HepG2 (cell line): ENCODE results near the gene ZFP64. TPM values are rescaled to one million over a fixed set of nuclear protein-coding genes. Genes with fewer than 3 reads are reported as not detected.

ENCODE experiments used
- AKAP8 ChIP-seq: sonication (generic); formaldehyde crosslinking; IDR thresholded peaks from 2 replicates; pipeline ENCODE4 v1.5.1; 2020; ENCODE audit warnings: mild to moderate bottlenecking, missing genetic modification reagents
- ELF1 ChIP-seq: sonication (generic); formaldehyde crosslinking; IDR thresholded peaks from 2 replicates; pipeline ENCODE4 v1.4.0; 2020; ENCODE audit warnings: missing genetic modification reagents
- GATAD2A ChIP-seq: IDR thresholded peaks from 2 replicates; pipeline ENCODE4 v1.6.1; 2016
- GTF3A ChIP-seq: sonication (generic); formaldehyde crosslinking; conservative IDR thresholded peaks from 2 replicates; pipeline ENCODE4 v1.4.0; 2020; ENCODE audit warnings: mild to moderate bottlenecking, missing genetic modification reagents
- MAFK ChIP-seq, 2 experiments: IDR thresholded peaks in 1 of 2; conservative IDR thresholded peaks in 1 of 2; 2 replicates each; pipeline ENCODE4 v1.6.1; 2011; ENCODE audit warnings: improper control_type of control experiment in 2 of 2, low read length in 2 of 2
- MLXIP ChIP-seq: sonication (generic); formaldehyde crosslinking; IDR thresholded peaks from 2 replicates; pipeline ENCODE4 v1.9.0; 2021; ENCODE audit warnings: missing genetic modification reagents, borderline replicate concordance
- NFKB2 ChIP-seq: sonication (generic); formaldehyde crosslinking; IDR thresholded peaks from 2 replicates; pipeline ENCODE4 v1.4.0; 2020; ENCODE audit warnings: missing genetic modification reagents, borderline replicate concordance
- PATZ1 ChIP-seq: sonication (generic); formaldehyde crosslinking; IDR thresholded peaks from 2 replicates; pipeline ENCODE4 v1.4.0; 2020; ENCODE audit warnings: missing genetic modification reagents
- PREB ChIP-seq: sonication (generic); formaldehyde crosslinking; IDR thresholded peaks from 2 replicates; pipeline ENCODE4 v1.4.0; 2020; ENCODE audit warnings: missing genetic modification reagents
- REXO4 ChIP-seq: sonication (generic); formaldehyde crosslinking; IDR thresholded peaks from 2 replicates; pipeline ENCODE4 v1.8.0; 2022; ENCODE audit warnings: missing genetic modification reagents, mild to moderate bottlenecking, borderline replicate concordance
- SIN3A ChIP-seq: IDR thresholded peaks from 2 replicates; pipeline ENCODE4 v1.6.1; 2011; ENCODE audit warnings: low read depth, mild to moderate bottlenecking, control low read depth, low read length, borderline replicate concordance
- WIZ ChIP-seq: sonication (generic); formaldehyde crosslinking; IDR thresholded peaks from 2 replicates; pipeline ENCODE4 v1.5.1; 2020; ENCODE audit warnings: mild to moderate bottlenecking, missing genetic modification reagents
- XBP1 ChIP-seq: sonication (generic); formaldehyde crosslinking; IDR thresholded peaks from 2 replicates; pipeline ENCODE4 v1.5.0; 2020; ENCODE audit warnings: missing genetic modification reagents
- ZBTB25 ChIP-seq: IDR thresholded peaks from 2 replicates; pipeline ENCODE4 v1.6.1; 2018; ENCODE audit warnings: missing genetic modification reagents
- ZBTB38 ChIP-seq: sonication (generic); formaldehyde crosslinking; IDR thresholded peaks from 2 replicates; pipeline ENCODE4 v1.5.1; 2020; ENCODE audit warnings: mild to moderate bottlenecking, missing genetic modification reagents
- ZNF232 ChIP-seq: sonication (generic); formaldehyde crosslinking; IDR thresholded peaks from 2 replicates; pipeline ENCODE4 v1.4.0; 2020; ENCODE audit warnings: missing genetic modification reagents, borderline replicate concordance
- ZNF264 ChIP-seq: sonication (generic); formaldehyde crosslinking; IDR thresholded peaks from 2 replicates; pipeline ENCODE4 v1.4.0; 2020; ENCODE audit warnings: missing genetic modification reagents
- ZNF766 ChIP-seq: sonication (generic); formaldehyde crosslinking; IDR thresholded peaks from 2 replicates; pipeline ENCODE4 v1.5.0; 2020; ENCODE audit warnings: missing genetic modification reagents, borderline replicate concordance
- polyA plus RNA-seq, 8 experiments: library from polyadenylated mRNA; depleted of rRNA in 3 of 8; stranded (reverse) in 7 of 8; unstranded in 1 of 8; fragments of >200 nt; fragmentation: Illumina TruSeq in 4 of 8; extraction: Trizol in 4 of 8; gene quantifications; 2 replicates each; pipeline versions ENCODE4 v1.2.1 to v1.2.3, GENCODE V29; 2011 to 2016; ENCODE audit warnings: low read depth in 4 of 8, missing spikeins in 1 of 8, mixed read lengths in 1 of 8; ENCODE audit not compliant: insufficient read depth in 1 of 8
- total RNA-seq, 5 experiments: library from RNA; depleted of rRNA; stranded (reverse); fragments of >200 nt; fragmentation: Illumina TruSeq; extraction: Trizol; gene quantifications; 2 replicates each; pipeline ENCODE4 v1.2.3, GENCODE V29; 2016; ENCODE audit warnings: low read depth in 1 of 5

The ZFP64 gene
- total and polyA plus RNA-seq, 2 of the 13 experiments (the other 11 are each of a cell fraction or from before 2014, with no cell fraction given) = 12.0 to 24.3 TPM

GRCh38 chr20:52190437-52191131 is 995 bp downstream of the ZFP64 start (continued):
- TF ChIP-seq MLXIP = 0 out of 2 replicates have a peak, but pooled peaks have one; percentile 57
- TF ChIP-seq NFKB2 (CRISPR knock-in tag) = no peak
- no peak for TF ChIP-seq ZBTB25 (CRISPR knock-in tag)
- TF ChIP-seq GATAD2A (CRISPR knock-in tag) = peak; percentile 39; the same call in 1 of the 2 replicates
- peak; percentile 41 for TF ChIP-seq ZNF232 (CRISPR knock-in tag)
- TF ChIP-seq PATZ1 = peak; percentile 86
- TF ChIP-seq PREB (CRISPR knock-in tag) = peak; percentile 71; the same call in 1 of the 2 replicates
- peak; percentile 12; the same call in 1 of the 2 replicates for TF ChIP-seq SIN3A
- peak; percentile 70; the same call in 1 of the 2 replicates for TF ChIP-seq XBP1 (CRISPR knock-in tag)
- TF ChIP-seq ZNF766 (CRISPR knock-in tag) = no peak
- no peak for TF ChIP-seq WIZ (CRISPR knock-in tag)
- TF ChIP-seq MAFK (conservative IDR thresholded peaks at IDR 0.05 in 1 of 2, IDR thresholded peaks at IDR 0.05 in 1 of 2; ENCODE audit: low read length in 2 of 2) = no peak
- 0 out of 2 replicates have a peak, but pooled peaks have one; percentile 10 for TF ChIP-seq ELF1
- no peak for TF ChIP-seq ZBTB38 (CRISPR knock-in tag)
- TF ChIP-seq REXO4 (CRISPR knock-in tag) = 0 out of 2 replicates have a peak, but pooled peaks have one; percentile 37
- TF ChIP-seq GTF3A (CRISPR knock-in tag) = no peak
- 0 out of 2 replicates have a peak, but pooled peaks have one; percentile 61 for TF ChIP-seq ZNF264 (CRISPR knock-in tag)
- no peak for TF ChIP-seq AKAP8
